ENCODE measurements around the gene SHC2. TPM values are rescaled to one million over a fixed set of nuclear protein-coding genes. Genes with fewer than 3 reads are reported as not detected.

The SHC2 gene
- total and polyA plus RNA-seq, 9 of the 15 experiments (the other 6 are each of a cell fraction or from before 2014, with no cell fraction given), result 0.14 to 0.36 (median 0.17) TPM; not detected in 5

- TF ChIP-seq, protein P1, sequence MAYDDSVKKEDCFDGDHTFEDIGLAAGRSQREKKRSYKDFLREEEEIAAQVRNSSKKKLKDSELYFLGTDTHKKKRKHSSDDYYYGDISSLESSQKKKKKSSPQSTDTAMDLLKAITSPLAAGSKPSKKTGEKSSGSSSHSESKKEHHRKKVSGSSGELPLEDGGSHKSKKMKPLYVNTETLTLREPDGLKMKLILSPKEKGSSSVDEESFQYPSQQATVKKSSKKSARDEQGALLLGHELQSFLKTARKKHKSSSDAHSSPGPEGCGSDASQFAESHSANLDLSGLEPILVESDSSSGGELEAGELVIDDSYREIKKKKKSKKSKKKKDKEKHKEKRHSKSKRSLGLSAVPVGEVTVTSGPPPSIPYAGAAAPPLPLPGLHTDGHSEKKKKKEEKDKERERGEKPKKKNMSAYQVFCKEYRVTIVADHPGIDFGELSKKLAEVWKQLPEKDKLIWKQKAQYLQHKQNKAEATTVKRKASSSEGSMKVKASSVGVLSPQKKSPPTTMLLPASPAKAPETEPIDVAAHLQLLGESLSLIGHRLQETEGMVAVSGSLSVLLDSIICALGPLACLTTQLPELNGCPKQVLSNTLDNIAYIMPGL (CRISPR knock-in tag; IDR thresholded peaks at IDR 0.05), result no peak
- no peak for TF ChIP-seq NFIX (CRISPR knock-in tag; IDR thresholded peaks at IDR 0.05; ENCODE audit: low read depth)
- TF ChIP-seq, protein P2, sequence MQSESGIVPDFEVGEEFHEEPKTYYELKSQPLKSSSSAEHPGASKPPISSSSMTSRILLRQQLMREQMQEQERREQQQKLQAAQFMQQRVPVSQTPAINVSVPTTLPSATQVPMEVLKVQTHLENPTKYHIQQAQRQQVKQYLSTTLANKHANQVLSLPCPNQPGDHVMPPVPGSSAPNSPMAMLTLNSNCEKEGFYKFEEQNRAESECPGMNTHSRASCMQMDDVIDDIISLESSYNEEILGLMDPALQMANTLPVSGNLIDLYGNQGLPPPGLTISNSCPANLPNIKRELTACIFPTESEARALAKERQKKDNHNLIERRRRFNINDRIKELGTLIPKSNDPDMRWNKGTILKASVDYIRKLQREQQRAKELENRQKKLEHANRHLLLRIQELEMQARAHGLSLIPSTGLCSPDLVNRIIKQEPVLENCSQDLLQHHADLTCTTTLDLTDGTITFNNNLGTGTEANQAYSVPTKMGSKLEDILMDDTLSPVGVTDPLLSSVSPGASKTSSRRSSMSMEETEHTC (IDR thresholded peaks at IDR 0.05), result no peak
- TF ChIP-seq TAL1 (IDR thresholded peaks at IDR 0.05), result no peak
- no peak for TF ChIP-seq GTF3C2 (IDR thresholded peaks at IDR 0.05; ENCODE audit: borderline replicate concordance, extremely low read depth, insufficient read length)
- no peak for TF ChIP-seq TRIM28 (IDR thresholded peaks at IDR 0.05)
These were observed 13.6 kb upstream of the SHC2 start (continued) for GRCh38 chr19:474126-475078.

All from K562 (cell line).